Neural cell (in vitro differentiated cells): Measurements from ENCODE around the gene C19orf67. TPM values are rescaled to one million over a fixed set of nuclear protein-coding genes. Genes with fewer than 3 reads are reported as not detected.

Experiments
- H2AFZ ChIP-seq: fragments of 200-600, 300-800 bp; sonication (generic), shearing (Covaris generic); 2 replicates; pipeline ENCODE4 v1.6.0; 2014; ENCODE audit warnings: low read depth, mild to moderate bottlenecking, antibody characterized with exemption, low read length, moderate library complexity
- H3F3A ChIP-seq: fragments of 200-600 bp; shearing (Covaris generic); 2 replicates; pipeline ENCODE4 v1.6.1; 2016; ENCODE audit warnings: mild to moderate bottlenecking, moderate library complexity, mixed read lengths, antibody characterized with exemption, low read length; ENCODE audit not compliant: insufficient read depth, poor library complexity, severe bottlenecking
- H3K27ac ChIP-seq: fragments of 200-600, 300-800 bp; sonication (generic), shearing (Covaris generic); 2 replicates; pipeline ENCODE4 v1.5.1; 2014; ENCODE audit warnings: mild to moderate bottlenecking, low read length, moderate library complexity
- H3K27me3 ChIP-seq: fragments of 300-800, 200-600 bp; sonication (generic), shearing (Covaris generic); 2 replicates; pipeline ENCODE4 v1.6.0; 2014; ENCODE audit warnings: mild to moderate bottlenecking, low read depth, low read length, moderate library complexity; ENCODE audit not compliant: insufficient read depth
- H3K36me3 ChIP-seq: fragments of 300-800, 200-600 bp; sonication (generic), shearing (Covaris generic); 2 replicates; pipeline ENCODE4 v1.5.1; 2014; ENCODE audit warnings: mild to moderate bottlenecking, antibody characterized with exemption, low read length, moderate library complexity; ENCODE audit not compliant: insufficient read depth
- H3K4me2 ChIP-seq: fragments of 300-800, 200-600 bp; sonication (generic), shearing (Covaris generic); 2 replicates; pipeline ENCODE4 v1.6.0; 2014; ENCODE audit warnings: mild to moderate bottlenecking, low read length
- H3K4me3 ChIP-seq: fragments of 300-800, 200-600 bp; sonication (generic), shearing (Covaris generic); 2 replicates; pipeline ENCODE4 v1.5.1; 2014; ENCODE audit warnings: mild to moderate bottlenecking, low read length, moderate library complexity
- H3K79me2 ChIP-seq: fragments of 200-600 bp; shearing (Covaris generic); replicated peaks from 2 replicates; pipeline ENCODE4 v1.6.0; 2014; ENCODE audit warnings: mild to moderate bottlenecking, low read length, moderate library complexity; ENCODE audit not compliant: insufficient read depth
- H3K9ac ChIP-seq: fragments of 300-800, 200-600 bp; sonication (generic), shearing (Covaris generic); 2 replicates; pipeline ENCODE4 v1.6.1; 2016; ENCODE audit warnings: mild to moderate bottlenecking, low read length, mixed read lengths
- H3K9me2 ChIP-seq: fragments of 200-600 bp; shearing (Covaris generic); 2 replicates; pipeline ENCODE4 v1.6.1; 2016; ENCODE audit warnings: mild to moderate bottlenecking, low read length, mixed read lengths; ENCODE audit not compliant: insufficient read depth
- H3K9me3 ChIP-seq: fragments of 200-600, 300-800 bp; sonication (generic), shearing (Covaris generic); 2 replicates; pipeline ENCODE4 v1.6.1; 2016; ENCODE audit warnings: mild to moderate bottlenecking, mixed run types, low read length, moderate library complexity, mixed read lengths
- H4K20me1 ChIP-seq: fragments of 200-600 bp; shearing (Covaris generic); 2 replicates; pipeline ENCODE4 v1.6.1; 2016; ENCODE audit warnings: mild to moderate bottlenecking, mixed run types; ENCODE audit not compliant: insufficient read depth
- EP300 ChIP-seq: fragments of 450-650 bp; conservative IDR thresholded peaks from 2 replicates; pipeline ENCODE4 v1.6.1; 2014; ENCODE audit warnings: antibody characterized with exemption, mild to moderate bottlenecking, moderate library complexity; ENCODE audit not compliant: poor library complexity, severe bottlenecking
- EZH2 ChIP-seq: fragments of 200-600, 300-800 bp; shearing (Covaris generic), sonication (generic); IDR thresholded peaks from 2 replicates; pipeline ENCODE4 v1.6.1; 2014; ENCODE audit warnings: antibody characterized with exemption, low read length, borderline replicate concordance, mild to moderate bottlenecking; ENCODE audit not compliant: insufficient read depth, poor library complexity, severe bottlenecking
- MXI1 ChIP-seq: fragments of 450-650 bp; conservative IDR thresholded peaks from 2 replicates; pipeline ENCODE4 v1.6.1; 2014; ENCODE audit warnings: antibody characterized with exemption, mild to moderate bottlenecking; ENCODE audit not compliant: poor library complexity, severe bottlenecking
- POLR2AphosphoS5 ChIP-seq: IDR thresholded peaks from 2 replicates; pipeline ENCODE4 v1.6.1; 2012
- RAD21 ChIP-seq: fragments of 450-650 bp; conservative IDR thresholded peaks from 2 replicates; pipeline ENCODE4 v1.6.1; 2014; ENCODE audit warnings: antibody characterized with exemption, mild to moderate bottlenecking, moderate library complexity
- SMC3 ChIP-seq: fragments of 450-650 bp; conservative IDR thresholded peaks from 2 replicates; pipeline ENCODE4 v1.6.1; 2014; ENCODE audit warnings: antibody characterized with exemption, mild to moderate bottlenecking, moderate library complexity; ENCODE audit not compliant: poor library complexity
- TAF1 ChIP-seq: IDR thresholded peaks from 2 replicates; pipeline ENCODE4 v1.6.1; 2012; ENCODE audit warnings: low read depth
- polyA plus RNA-seq: library from polyadenylated mRNA; depleted of rRNA; stranded (reverse); fragments of >200 nt; gene quantifications from 2 replicates; pipeline ENCODE4 v1.2.3, GENCODE V29; 2014
- TF ChIP-seq, protein P1 (sequence below): IDR thresholded peaks from 2 replicates; pipeline ENCODE4 v1.6.1; 2012; ENCODE audit warnings: borderline replicate concordance
- TF ChIP-seq, protein P2 (sequence below): fragments of 450-650 bp; IDR thresholded peaks from 2 replicates; pipeline ENCODE4 v1.5.1; 2014; ENCODE audit warnings: antibody characterized with exemption, mild to moderate bottlenecking, moderate library complexity; ENCODE audit not compliant: poor library complexity, severe bottlenecking

C19orf67 gene
- polyA plus RNA-seq, 1 donor from 2014 or later: not detected

DNA sequence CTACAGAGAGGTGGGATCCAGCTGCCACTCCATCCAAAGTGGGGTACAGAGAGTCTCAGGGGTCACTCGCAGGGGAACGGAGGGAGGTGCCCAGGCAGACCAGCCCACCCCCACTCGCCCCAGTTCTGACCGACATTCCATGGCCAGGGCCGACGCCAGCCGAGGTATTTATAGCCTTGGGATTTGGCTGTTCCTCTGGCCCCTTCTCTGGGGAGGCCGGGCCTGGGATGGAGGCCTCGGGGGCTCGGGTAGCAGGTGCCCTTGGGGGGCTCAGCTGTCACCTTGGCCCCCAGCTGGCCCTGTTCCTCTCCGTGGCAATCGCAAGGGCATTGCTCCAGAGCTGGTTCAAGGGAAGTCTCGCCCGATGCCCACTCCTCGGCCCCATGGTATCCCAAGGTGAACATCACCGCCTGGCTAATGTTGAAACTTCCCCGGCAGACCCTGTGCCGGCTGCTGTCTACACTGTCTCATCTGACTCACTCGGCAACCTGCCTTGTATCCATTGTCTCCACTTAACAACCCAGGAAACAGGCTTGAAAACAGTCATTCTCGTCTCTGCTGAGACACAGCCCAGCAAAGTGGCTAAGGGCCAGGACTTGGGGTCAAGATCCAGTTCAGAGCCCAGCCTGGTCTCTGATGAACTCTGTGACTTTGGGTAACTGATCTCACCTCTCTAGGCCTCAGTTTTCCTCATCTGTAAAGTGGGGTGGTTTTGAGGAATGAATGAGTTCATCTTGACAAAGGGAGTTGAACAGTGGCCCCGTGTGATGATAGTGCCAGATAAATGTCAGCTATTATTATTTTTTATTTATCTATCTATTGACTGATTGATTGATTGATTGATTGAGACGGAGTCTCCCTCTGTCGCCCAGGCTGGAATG is 22.2 kb upstream of the C19orf67 start:
- Histone ChIP-seq H4K20me1 (no peaks in the 10 kb centered on the region), H3K9me3 (no peaks in the 10 kb centered on the region), H3K9ac (no peak overlapping the region), H3K4me3 (no peak overlapping the region), H3K4me2 (no peak overlapping the region), H3K9me2 (no peaks in the 10 kb centered on the region), H3K27me3 (no peaks in the 10 kb centered on the region), H3K27ac (no peak overlapping the region), H2AFZ (no peak overlapping the region), H3F3A (no peaks in the 10 kb centered on the region), H3K36me3 (no peaks in the 10 kb centered on the region), H3K79me2 (no peaks in the 10 kb centered on the region)
- no peak for TF ChIP-seq POLR2AphosphoS5
- TF ChIP-seq TAF1: no peak
- TF ChIP-seq, protein P1, sequence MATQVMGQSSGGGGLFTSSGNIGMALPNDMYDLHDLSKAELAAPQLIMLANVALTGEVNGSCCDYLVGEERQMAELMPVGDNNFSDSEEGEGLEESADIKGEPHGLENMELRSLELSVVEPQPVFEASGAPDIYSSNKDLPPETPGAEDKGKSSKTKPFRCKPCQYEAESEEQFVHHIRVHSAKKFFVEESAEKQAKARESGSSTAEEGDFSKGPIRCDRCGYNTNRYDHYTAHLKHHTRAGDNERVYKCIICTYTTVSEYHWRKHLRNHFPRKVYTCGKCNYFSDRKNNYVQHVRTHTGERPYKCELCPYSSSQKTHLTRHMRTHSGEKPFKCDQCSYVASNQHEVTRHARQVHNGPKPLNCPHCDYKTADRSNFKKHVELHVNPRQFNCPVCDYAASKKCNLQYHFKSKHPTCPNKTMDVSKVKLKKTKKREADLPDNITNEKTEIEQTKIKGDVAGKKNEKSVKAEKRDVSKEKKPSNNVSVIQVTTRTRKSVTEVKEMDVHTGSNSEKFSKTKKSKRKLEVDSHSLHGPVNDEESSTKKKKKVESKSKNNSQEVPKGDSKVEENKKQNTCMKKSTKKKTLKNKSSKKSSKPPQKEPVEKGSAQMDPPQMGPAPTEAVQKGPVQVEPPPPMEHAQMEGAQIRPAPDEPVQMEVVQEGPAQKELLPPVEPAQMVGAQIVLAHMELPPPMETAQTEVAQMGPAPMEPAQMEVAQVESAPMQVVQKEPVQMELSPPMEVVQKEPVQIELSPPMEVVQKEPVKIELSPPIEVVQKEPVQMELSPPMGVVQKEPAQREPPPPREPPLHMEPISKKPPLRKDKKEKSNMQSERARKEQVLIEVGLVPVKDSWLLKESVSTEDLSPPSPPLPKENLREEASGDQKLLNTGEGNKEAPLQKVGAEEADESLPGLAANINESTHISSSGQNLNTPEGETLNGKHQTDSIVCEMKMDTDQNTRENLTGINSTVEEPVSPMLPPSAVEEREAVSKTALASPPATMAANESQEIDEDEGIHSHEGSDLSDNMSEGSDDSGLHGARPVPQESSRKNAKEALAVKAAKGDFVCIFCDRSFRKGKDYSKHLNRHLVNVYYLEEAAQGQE: no peak
- no peak for TF ChIP-seq EP300
- TF ChIP-seq, protein P2, sequence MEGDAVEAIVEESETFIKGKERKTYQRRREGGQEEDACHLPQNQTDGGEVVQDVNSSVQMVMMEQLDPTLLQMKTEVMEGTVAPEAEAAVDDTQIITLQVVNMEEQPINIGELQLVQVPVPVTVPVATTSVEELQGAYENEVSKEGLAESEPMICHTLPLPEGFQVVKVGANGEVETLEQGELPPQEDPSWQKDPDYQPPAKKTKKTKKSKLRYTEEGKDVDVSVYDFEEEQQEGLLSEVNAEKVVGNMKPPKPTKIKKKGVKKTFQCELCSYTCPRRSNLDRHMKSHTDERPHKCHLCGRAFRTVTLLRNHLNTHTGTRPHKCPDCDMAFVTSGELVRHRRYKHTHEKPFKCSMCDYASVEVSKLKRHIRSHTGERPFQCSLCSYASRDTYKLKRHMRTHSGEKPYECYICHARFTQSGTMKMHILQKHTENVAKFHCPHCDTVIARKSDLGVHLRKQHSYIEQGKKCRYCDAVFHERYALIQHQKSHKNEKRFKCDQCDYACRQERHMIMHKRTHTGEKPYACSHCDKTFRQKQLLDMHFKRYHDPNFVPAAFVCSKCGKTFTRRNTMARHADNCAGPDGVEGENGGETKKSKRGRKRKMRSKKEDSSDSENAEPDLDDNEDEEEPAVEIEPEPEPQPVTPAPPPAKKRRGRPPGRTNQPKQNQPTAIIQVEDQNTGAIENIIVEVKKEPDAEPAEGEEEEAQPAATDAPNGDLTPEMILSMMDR: no peak
- no peak for TF ChIP-seq SMC3
- no peak for TF ChIP-seq MXI1
- no peak for TF ChIP-seq RAD21
- no peak for TF ChIP-seq EZH2

DNA sequence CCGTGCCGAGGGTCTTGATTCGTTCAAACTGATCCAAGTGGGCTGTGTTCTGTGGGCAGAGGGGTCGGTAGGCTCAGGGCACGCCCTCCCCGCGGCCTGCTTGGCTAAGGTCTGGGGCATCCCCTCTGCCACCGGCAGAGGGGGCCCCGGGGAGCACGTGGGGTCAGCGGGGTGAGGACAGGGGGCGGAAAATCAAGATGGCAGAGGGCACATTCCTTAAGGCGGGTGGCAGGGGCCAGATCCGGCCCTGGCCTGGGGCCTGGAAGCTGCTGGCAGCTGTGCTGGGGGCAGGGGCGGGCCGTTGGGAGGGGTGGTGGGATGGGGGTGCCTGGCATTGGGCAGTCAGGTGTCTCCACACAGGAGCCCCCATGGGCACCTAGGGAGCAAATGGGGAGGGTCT is 21.3 kb upstream of the C19orf67 start:
- no peak overlapping the region for H3K4me2 ChIP-seq
- no peaks in the 10 kb centered on the region for H3K36me3 ChIP-seq
- no peak for TF ChIP-seq EZH2
- TF ChIP-seq, protein P1: no peak
- TF ChIP-seq, protein P2: no peak
- no peak for TF ChIP-seq MXI1
- TF ChIP-seq RAD21: no peak
- no peak for TF ChIP-seq TAF1
- no peak for TF ChIP-seq SMC3
- TF ChIP-seq POLR2AphosphoS5: no peak
- TF ChIP-seq EP300: no peak
- H2AFZ ChIP-seq: no peak overlapping the region
- H3F3A ChIP-seq: no peaks in the 10 kb centered on the region
- no peak overlapping the region for H3K4me3 ChIP-seq
- no peaks in the 10 kb centered on the region for H3K79me2 ChIP-seq
- no peaks in the 10 kb centered on the region for H3K9me3 ChIP-seq
- no peaks in the 10 kb centered on the region for H3K9me2 ChIP-seq
- H3K9ac ChIP-seq: no peak overlapping the region
- H3K27ac ChIP-seq: no peak overlapping the region
- H4K20me1 ChIP-seq: no peaks in the 10 kb centered on the region
- no peaks in the 10 kb centered on the region for H3K27me3 ChIP-seq
